Ovary (tissue), 3 donors: ENCODE results near the gene KRT73.

ENCODE experiments used
- POLR2A ChIP-seq: fragments of 450-650 bp; IDR thresholded peaks from one replicate; pipeline ENCODE4 v1.6.1; 2017; ENCODE audit warnings: antibody characterized with exemption, mild to moderate bottlenecking, moderate library complexity
- TF ChIP-seq, protein P1 (sequence below), 3 donors: fragments of 450-650 bp in 2 of 3; fragments of 200-600 bp in 1 of 3; IDR thresholded peaks; one replicate each; pipeline versions ENCODE4 v1.5.1 to v1.8.0; 2016 to 2022; ENCODE audit warnings: antibody characterized with exemption in 3 of 3, mild to moderate bottlenecking in 1 of 3
- donor health status: DM: no; HTN: no; CAD: no.

DNA sequence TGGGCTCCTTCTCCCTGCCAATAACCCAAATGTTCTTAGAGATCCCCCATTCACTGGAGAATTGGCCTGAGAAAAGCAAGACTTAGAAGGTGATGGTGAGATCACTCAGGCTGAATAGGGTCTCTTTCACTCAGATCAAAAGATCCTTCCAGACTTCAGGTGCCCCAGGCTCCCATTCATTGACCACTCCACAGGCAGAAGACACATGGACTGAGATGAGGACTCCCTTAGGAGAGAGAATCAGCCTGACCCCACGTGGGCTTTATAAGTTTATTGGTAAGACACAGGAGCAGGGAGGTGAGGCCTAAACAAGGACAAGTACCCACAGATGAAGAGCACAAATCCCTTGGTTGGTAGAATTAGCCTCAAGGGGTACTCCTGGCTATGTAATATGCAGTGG lies 11.0 kb downstream of the KRT73 start:
- TF ChIP-seq, protein P1, sequence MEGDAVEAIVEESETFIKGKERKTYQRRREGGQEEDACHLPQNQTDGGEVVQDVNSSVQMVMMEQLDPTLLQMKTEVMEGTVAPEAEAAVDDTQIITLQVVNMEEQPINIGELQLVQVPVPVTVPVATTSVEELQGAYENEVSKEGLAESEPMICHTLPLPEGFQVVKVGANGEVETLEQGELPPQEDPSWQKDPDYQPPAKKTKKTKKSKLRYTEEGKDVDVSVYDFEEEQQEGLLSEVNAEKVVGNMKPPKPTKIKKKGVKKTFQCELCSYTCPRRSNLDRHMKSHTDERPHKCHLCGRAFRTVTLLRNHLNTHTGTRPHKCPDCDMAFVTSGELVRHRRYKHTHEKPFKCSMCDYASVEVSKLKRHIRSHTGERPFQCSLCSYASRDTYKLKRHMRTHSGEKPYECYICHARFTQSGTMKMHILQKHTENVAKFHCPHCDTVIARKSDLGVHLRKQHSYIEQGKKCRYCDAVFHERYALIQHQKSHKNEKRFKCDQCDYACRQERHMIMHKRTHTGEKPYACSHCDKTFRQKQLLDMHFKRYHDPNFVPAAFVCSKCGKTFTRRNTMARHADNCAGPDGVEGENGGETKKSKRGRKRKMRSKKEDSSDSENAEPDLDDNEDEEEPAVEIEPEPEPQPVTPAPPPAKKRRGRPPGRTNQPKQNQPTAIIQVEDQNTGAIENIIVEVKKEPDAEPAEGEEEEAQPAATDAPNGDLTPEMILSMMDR (IDR thresholded peaks at IDR 0.05), result no peak
- TF ChIP-seq POLR2A, result no peak
